D721Med (cell line): Measurements from ENCODE around the gene ST6GALNAC3.

Experiments
- DNase-seq: peaks from one replicate; pipeline ENCODE4 v3.0.0; 2011; ENCODE audit warnings: low spot score; ENCODE audit not compliant: insufficient read length
- FAIRE-seq: peaks from 2 replicates; lab custom pipeline; 2011; peaks lifted over from hg19 to GRCh38; lab: Jason Lieb, UNC
- TF ChIP-seq, protein P1 (sequence below): IDR thresholded peaks from 2 replicates; pipeline ENCODE4 v1.5.1; 2012; ENCODE audit warnings: mild to moderate bottlenecking, control low read depth; ENCODE audit not compliant: insufficient read depth; ENCODE audit errors: missing control alignments

The ST6GALNAC3 gene

GRCh38 chr1:76418531-76418930 is 344.0 kb downstream of the ST6GALNAC3 start:
- TF ChIP-seq, protein P1, sequence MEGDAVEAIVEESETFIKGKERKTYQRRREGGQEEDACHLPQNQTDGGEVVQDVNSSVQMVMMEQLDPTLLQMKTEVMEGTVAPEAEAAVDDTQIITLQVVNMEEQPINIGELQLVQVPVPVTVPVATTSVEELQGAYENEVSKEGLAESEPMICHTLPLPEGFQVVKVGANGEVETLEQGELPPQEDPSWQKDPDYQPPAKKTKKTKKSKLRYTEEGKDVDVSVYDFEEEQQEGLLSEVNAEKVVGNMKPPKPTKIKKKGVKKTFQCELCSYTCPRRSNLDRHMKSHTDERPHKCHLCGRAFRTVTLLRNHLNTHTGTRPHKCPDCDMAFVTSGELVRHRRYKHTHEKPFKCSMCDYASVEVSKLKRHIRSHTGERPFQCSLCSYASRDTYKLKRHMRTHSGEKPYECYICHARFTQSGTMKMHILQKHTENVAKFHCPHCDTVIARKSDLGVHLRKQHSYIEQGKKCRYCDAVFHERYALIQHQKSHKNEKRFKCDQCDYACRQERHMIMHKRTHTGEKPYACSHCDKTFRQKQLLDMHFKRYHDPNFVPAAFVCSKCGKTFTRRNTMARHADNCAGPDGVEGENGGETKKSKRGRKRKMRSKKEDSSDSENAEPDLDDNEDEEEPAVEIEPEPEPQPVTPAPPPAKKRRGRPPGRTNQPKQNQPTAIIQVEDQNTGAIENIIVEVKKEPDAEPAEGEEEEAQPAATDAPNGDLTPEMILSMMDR, result no peak
- DNase-seq, result no peak
- no peak for FAIRE-seq

- no peak for FAIRE-seq
- TF ChIP-seq, protein P1, result no peak
- no peak for DNase-seq
Measured at GRCh38 chr1:76419603-76420002, 345.1 kb downstream of the ST6GALNAC3 start.

GRCh38 chr1:76425201-76426145 is 350.9 kb downstream of the ST6GALNAC3 start:
- no peak for DNase-seq
- TF ChIP-seq, protein P1, result no peak
- FAIRE-seq, result no peak

DNA sequence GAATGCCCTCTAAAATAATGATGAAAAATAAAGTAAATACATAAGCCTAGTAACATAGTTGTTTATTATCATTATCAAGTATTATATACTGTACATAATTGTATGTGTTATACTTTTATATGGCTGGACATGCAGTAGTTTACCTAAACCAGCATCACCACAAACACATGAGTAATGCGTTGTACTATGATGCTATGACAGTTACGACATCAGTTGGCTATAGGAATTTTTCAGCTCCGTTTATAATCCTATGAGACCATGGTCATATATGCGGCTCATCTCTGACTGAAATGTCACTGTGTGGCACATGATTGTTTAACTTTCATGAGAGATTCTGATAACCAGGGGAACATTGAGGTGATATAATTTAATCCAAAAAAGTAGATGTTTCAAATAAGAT is 352.1 kb downstream of the ST6GALNAC3 start:
- FAIRE-seq, result no peak
- no peak for DNase-seq
- TF ChIP-seq, protein P1, result no peak

DNA sequence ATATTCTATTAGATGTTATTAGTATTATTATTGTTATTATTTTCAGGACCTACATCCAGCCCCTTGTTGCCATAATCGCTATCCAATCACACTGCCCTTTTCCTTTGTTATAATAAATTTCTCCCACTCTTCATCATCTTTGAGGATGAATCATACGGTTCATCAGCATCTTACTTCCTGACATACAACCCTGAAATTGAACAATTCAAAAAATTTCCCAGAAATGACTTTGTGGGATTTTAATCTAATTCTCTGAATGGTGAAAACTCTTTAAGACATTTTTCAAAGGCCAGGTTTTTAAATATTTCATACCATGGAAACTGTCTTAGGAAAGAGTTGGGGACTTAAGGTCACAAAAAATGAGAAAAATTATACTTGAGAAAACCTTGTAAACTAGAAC is 353.5 kb downstream of the ST6GALNAC3 start:
- FAIRE-seq (no peak), DNase-seq (no peak)
- TF ChIP-seq, protein P1, result no peak

DNA sequence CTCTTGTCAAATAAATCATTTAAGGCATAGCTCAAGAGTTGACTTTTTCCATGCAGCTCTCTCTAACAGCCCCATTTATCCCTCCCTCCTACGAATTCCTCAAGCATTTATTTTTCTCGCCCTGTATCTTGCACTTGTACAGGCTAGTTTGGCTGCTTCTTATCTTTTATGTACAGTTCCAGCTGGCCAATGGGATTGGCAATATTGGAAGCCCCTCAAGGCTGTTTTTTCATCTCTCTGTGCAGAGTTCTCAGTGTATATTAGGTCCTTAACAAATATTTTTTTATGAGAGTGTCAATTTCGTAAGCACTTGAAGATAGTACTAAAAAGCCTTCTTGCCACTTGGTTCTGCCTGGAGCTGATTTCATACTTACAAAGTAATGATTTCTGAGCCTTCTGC is 356.0 kb downstream of the ST6GALNAC3 start:
- DNase-seq, result no peak

More for the DNA sequence above, 356.0 kb downstream of the ST6GALNAC3 start:
- TF ChIP-seq, protein P1, result no peak
- FAIRE-seq, result no peak
